Fibroblast of the aortic adventitia (primary cell): ENCODE data around the gene ERG. TPM values are rescaled to one million over a fixed set of nuclear protein-coding genes. Genes with fewer than 3 reads are reported as not detected.

Experiments
- DNase-seq: peaks from one replicate; pipeline ENCODE4 v3.0.0-alpha.2; 2010; ENCODE audit warnings: low read depth
- H3K4me3 ChIP-seq: 2 replicates; pipeline ENCODE4 v1.5.1; 2011; ENCODE audit warnings: low read depth, mild to moderate bottlenecking, control low read depth, low read length, moderate library complexity
- total RNA-seq: library from RNA; depleted of rRNA; stranded (reverse); fragments of >200 nt; gene quantifications from 2 replicates; pipeline ENCODE4 v1.2.3, GENCODE V29; 2012; ENCODE audit warnings: low replicate concordance
- TF ChIP-seq, protein P1 (sequence below): IDR thresholded peaks from 2 replicates; pipeline ENCODE4 v1.5.1; 2011; ENCODE audit warnings: mild to moderate bottlenecking, low read length, control low read depth, inconsistent platforms; ENCODE audit not compliant: insufficient read depth

ERG gene
- total RNA-seq, 1 donor, result 9.9 TPM

DNA sequence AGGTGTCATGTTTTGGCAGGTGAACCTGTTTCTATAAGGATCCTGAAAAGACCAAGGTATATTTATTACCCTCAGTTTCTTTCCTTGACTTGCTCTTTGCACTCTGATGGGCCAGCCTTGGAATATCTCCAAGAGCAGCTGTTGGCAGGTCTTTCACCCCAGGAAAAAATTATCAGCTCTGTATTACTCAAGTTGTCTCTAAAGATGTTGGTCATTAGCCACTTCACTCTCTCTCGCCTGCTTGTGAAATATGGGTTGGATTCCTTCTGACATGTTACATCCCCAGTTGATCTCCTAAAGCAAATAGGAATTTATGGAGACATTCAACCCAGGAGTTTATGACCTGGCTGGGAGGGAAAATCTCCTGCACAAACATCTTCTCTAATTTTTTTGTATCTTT, 155.5 kb downstream of the ERG start:
- DNase-seq, result peak; percentile 63
- TF ChIP-seq, protein P1, sequence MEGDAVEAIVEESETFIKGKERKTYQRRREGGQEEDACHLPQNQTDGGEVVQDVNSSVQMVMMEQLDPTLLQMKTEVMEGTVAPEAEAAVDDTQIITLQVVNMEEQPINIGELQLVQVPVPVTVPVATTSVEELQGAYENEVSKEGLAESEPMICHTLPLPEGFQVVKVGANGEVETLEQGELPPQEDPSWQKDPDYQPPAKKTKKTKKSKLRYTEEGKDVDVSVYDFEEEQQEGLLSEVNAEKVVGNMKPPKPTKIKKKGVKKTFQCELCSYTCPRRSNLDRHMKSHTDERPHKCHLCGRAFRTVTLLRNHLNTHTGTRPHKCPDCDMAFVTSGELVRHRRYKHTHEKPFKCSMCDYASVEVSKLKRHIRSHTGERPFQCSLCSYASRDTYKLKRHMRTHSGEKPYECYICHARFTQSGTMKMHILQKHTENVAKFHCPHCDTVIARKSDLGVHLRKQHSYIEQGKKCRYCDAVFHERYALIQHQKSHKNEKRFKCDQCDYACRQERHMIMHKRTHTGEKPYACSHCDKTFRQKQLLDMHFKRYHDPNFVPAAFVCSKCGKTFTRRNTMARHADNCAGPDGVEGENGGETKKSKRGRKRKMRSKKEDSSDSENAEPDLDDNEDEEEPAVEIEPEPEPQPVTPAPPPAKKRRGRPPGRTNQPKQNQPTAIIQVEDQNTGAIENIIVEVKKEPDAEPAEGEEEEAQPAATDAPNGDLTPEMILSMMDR, result no peak
- no peak overlapping the region for H3K4me3 ChIP-seq

DNA sequence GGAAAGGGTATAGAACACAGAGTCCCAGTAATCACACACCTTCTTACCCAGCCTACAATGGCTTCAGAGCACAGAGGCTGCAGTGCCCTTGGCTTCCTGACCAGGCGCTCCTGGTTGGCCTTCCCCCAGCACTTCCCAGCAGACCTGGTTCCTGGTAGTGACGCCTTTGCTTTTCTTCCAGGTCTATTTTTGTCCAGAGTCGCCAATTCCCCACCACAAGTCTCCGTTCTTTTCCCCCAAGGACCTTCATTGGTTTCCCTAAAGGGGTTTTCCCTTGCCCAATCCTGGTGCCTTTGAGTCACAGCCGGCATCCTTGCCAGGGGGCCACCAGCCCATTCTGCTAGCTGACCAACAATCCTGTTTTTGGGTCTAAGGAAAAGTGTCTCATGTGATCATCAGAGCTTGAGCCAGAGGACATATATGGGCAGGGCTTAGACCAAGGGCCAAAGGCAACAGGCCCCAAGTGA, 156.7 kb downstream of the ERG start:
- peak; percentile 71 for DNase-seq
- H3K4me3 ChIP-seq, result no peak overlapping the region
- TF ChIP-seq, protein P1, result peak; percentile 12

DNA sequence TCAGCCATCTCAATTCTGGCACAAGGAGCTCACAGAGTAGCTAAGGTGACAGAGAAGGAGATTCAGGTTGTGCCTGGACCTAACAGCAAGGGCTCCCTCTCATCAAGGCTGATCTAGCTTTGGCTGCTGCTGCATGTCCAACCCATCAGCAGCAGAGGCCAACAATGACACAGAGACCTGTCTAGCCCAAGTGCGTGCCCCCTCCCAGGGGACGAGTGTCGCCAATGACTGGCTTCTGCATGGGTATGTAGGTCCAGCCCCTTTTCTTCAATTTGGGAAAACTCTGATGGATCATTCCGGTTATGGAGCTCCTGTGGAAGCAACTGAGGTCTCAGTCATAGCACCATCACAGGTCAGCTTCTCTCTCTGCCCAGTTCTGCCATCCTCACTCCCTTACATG, 158.1 kb downstream of the ERG start:
- no peak for DNase-seq
- TF ChIP-seq, protein P1, result no peak
- no peak overlapping the region for H3K4me3 ChIP-seq

DNA sequence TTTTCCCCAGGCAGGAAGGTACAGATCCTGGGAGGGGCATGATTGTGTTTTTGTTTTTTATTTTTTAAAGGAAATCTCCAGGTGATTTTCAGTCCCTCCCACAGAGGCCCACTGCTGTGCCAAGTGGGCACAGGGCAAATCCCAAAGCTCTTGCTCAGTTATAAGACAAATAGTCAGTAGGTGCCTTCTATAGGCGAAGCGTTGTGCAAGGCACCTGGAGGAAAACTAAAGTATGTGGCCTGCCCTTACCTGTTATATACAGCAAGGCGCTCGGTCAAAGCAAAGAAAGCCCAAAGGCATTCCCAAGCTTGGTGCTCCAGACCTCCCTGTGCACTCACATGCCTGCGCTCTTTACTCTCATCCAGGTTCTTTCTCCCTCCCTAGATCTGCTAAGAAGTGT, 160.5 kb downstream of the ERG start:
- TF ChIP-seq, protein P1, result no peak
- DNase-seq, result no peak
- no peak overlapping the region for H3K4me3 ChIP-seq

DNA sequence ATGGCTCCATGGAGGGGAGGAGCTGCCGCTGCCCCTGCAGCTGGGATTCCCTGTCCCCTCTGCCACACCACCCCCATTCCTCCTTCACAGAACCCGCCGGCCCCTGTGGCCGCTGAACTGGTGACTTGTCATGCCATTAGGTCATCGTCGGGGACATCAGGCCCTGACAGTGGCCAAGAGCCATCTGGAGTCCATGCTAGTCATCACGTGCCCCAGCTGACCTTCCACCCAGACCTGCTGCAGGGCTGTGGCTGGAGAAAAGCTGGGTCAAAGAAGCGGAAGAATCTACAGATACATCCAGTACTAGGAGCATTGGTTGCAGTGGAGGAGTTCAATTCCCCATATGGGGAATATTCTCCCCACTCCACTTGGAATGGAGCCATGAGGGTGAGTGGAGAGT, 163.4 kb downstream of the ERG start:
- TF ChIP-seq, protein P1, result no peak
- H3K4me3 ChIP-seq, result no peak overlapping the region
- no peak for DNase-seq

DNA sequence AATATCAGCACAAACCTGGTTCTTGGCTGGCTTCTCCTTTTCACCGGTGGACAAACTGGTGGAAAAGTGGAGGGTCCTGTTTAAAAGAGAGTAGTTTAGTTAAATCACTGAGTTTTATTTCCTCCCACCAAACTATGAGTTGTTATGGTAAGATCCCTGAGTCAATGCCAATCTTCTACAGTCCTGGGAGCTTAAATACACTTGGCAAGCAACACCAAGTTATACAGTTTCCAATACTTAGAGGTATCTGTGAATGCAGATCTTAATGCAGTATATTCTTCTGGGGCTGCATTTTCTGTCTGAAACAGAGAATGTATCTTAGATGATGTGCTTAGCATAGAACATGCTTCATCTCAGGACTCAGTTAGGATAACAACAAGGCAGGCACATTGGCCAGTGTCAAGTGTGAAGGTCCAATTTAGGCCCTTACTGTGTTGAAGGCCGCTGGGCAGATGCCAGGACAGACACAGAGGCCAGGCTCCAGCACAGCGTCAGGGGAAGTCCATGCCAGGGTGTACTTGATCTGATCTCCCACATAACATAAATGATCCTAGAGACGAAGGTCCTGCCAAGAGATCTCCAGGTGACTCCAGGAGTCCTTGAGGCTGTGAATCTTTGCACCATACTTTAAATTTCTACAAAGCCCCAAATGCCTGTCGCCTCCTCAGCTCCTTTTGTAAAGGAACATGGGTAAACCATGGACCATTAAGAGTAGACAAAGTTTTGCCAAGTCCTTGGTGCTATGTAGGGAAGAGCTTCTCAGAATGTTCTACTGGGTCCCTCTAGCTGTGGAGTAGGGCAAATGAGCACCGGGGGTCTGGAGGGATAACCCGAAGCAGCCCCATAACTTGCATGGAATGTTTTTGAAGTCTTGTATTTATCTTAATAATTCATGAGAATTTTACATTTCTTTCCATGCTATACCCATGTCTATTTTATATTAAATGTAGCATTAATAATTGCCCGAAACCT, 164.7 kb downstream of the ERG start:
- TF ChIP-seq, protein P1, result peak; percentile 42
- H3K4me3 ChIP-seq, result no peak overlapping the region
- DNase-seq, result peak; percentile 44
